H9 (cell line): ENCODE results near the gene CDKAL1. TPM values are rescaled to one million over a fixed set of nuclear protein-coding genes. Genes with fewer than 3 reads are reported as not detected.
A peak's percentile ranks its signal among the peaks of the same experiment; 100 is the strongest.

Experiments
- DNase-seq: peaks from one replicate; pipeline ENCODE4 v3.0.0-alpha.2; 2017
- H2AFZ ChIP-seq: one replicate; pipeline ENCODE4 v1.6.1; 2013; ENCODE audit warnings: mild to moderate bottlenecking, low read length, control low read depth, moderate library complexity
- H2AK5ac ChIP-seq: 2 replicates; pipeline ENCODE4 v1.6.1; 2013; ENCODE audit warnings: low read length, control low read depth, mixed read lengths; ENCODE audit not compliant: insufficient read length
- H2BK120ac ChIP-seq: one replicate; pipeline ENCODE4 v1.6.1; 2013; ENCODE audit warnings: low read depth, mild to moderate bottlenecking, low read length, control low read depth, inconsistent platforms; ENCODE audit not compliant: poor library complexity, severe bottlenecking
- H2BK12ac ChIP-seq: 2 replicates; pipeline ENCODE4 v1.6.1; 2013; ENCODE audit warnings: low read length, control low read depth, mixed read lengths, low read depth; ENCODE audit not compliant: insufficient read length
- H2BK15ac ChIP-seq: 2 replicates; pipeline ENCODE4 v1.6.1; 2013; ENCODE audit warnings: low read depth, low read length, control low read depth
- H2BK20ac ChIP-seq: one replicate; pipeline ENCODE4 v1.6.1; 2013; ENCODE audit warnings: low read depth, mild to moderate bottlenecking, low read length, control low read depth, inconsistent platforms; ENCODE audit not compliant: poor library complexity, severe bottlenecking
- H2BK5ac ChIP-seq: 2 replicates; pipeline ENCODE4 v1.6.1; 2013; ENCODE audit warnings: low read length, control low read depth, mixed read lengths; ENCODE audit not compliant: insufficient read length
- H3K14ac ChIP-seq: 2 replicates; pipeline ENCODE4 v1.6.1; 2013; ENCODE audit warnings: low read length, control low read depth; ENCODE audit not compliant: insufficient read depth
- H3K18ac ChIP-seq: 2 replicates; pipeline ENCODE4 v1.6.1; 2013; ENCODE audit warnings: low read depth, mild to moderate bottlenecking, mixed read lengths, low read length, control low read depth; ENCODE audit not compliant: insufficient read length
- H3K23ac ChIP-seq: 2 replicates; pipeline ENCODE4 v1.6.1; 2013; ENCODE audit warnings: low read length, control low read depth, mixed read lengths, low read depth; ENCODE audit not compliant: insufficient read length
- H3K23me2 ChIP-seq: 2 replicates; pipeline ENCODE4 v1.6.1; 2013; ENCODE audit warnings: low read depth, mild to moderate bottlenecking, mixed read lengths, low read length, control low read depth; ENCODE audit not compliant: insufficient read length, poor library complexity, severe bottlenecking
- H3K27ac ChIP-seq: 2 replicates; pipeline ENCODE4 v1.5.1; 2013; ENCODE audit warnings: low read length, control low read depth, mixed read lengths, low read depth; ENCODE audit not compliant: insufficient read length
- H3K27me3 ChIP-seq: 2 replicates; pipeline ENCODE4 v1.6.1; 2013; ENCODE audit warnings: low read length, control low read depth, inconsistent platforms; ENCODE audit not compliant: insufficient read depth
- H3K4ac ChIP-seq: 2 replicates; pipeline ENCODE4 v1.6.1; 2013; ENCODE audit warnings: low read depth, mild to moderate bottlenecking, control low read depth, inconsistent platforms, low read length, moderate library complexity
- H3K4me1 ChIP-seq: 2 replicates; pipeline ENCODE4 v1.6.1; 2013; ENCODE audit warnings: low read length, control low read depth, inconsistent platforms; ENCODE audit not compliant: insufficient read depth
- H3K4me2 ChIP-seq: 2 replicates; pipeline ENCODE4 v1.6.1; 2013; ENCODE audit warnings: low read length, control low read depth, mixed read lengths; ENCODE audit not compliant: insufficient read length, insufficient read depth
- H3K56ac ChIP-seq: 2 replicates; pipeline ENCODE4 v1.6.1; 2013; ENCODE audit warnings: low read depth, mild to moderate bottlenecking, mixed read lengths, low read length, control low read depth; ENCODE audit not compliant: insufficient read length
- H3K79me1 ChIP-seq: 2 replicates; pipeline ENCODE4 v1.6.1; 2013; ENCODE audit warnings: low read depth, mild to moderate bottlenecking, moderate library complexity, low read length, control low read depth, inconsistent platforms; ENCODE audit not compliant: insufficient read depth, poor library complexity, severe bottlenecking
- H3K79me2 ChIP-seq: 2 replicates; pipeline ENCODE4 v1.6.1; 2013; ENCODE audit warnings: low read length, control low read depth, inconsistent platforms; ENCODE audit not compliant: insufficient read depth
- H3K9ac ChIP-seq: 2 replicates; pipeline ENCODE4 v1.6.1; 2013; ENCODE audit warnings: low read length, control low read depth, mixed read lengths; ENCODE audit not compliant: insufficient read length; ENCODE audit errors: extremely low read depth
- H3K9me3 ChIP-seq: one replicate; pipeline ENCODE4 v1.6.1; 2013; ENCODE audit warnings: low read depth, low read length, inconsistent platforms; ENCODE audit not compliant: control insufficient read depth
- H3T11ph ChIP-seq: one replicate; pipeline ENCODE4 v1.6.1; 2013; ENCODE audit warnings: mild to moderate bottlenecking, low read length, control low read depth, inconsistent platforms
- H4K20me1 ChIP-seq: one replicate; pipeline ENCODE4 v1.6.1; 2013; ENCODE audit not compliant: control insufficient read depth, insufficient read length, insufficient read depth
- H4K5ac ChIP-seq: 2 replicates; pipeline ENCODE4 v1.6.1; 2013; ENCODE audit warnings: low read depth, mild to moderate bottlenecking, mixed read lengths, low read length, control low read depth; ENCODE audit not compliant: insufficient read length
- H4K8ac ChIP-seq: replicated peaks from 2 replicates; pipeline ENCODE4 v1.6.1; 2013; ENCODE audit warnings: low read length, control low read depth, mixed read lengths, low read depth; ENCODE audit not compliant: insufficient read length
- H4K91ac ChIP-seq: 2 replicates; pipeline ENCODE4 v1.6.1; 2013; ENCODE audit warnings: low read depth, mild to moderate bottlenecking, moderate library complexity, mixed read lengths, low read length, control low read depth; ENCODE audit not compliant: insufficient read length
- H3K27ac Mint-ChIP-seq, 3 experiments: 2 replicates in 2 of 3; 3 replicates in 1 of 3; pipeline ENCODE4 v1.8.0; 2020 to 2021; ENCODE audit warnings: mixed read lengths in 3 of 3, mild to moderate bottlenecking in 1 of 3, moderate library complexity in 1 of 3
- H3K27me3 Mint-ChIP-seq: 2 replicates; pipeline ENCODE4 v1.8.0; 2021; ENCODE audit warnings: low read depth, mild to moderate bottlenecking, moderate library complexity, mixed read lengths
- H3K36me3 Mint-ChIP-seq, 3 experiments: 2 replicates in 2 of 3; 3 replicates in 1 of 3; pipeline ENCODE4 v1.8.0; 2020 to 2021; ENCODE audit warnings: low read depth in 3 of 3, mixed read lengths in 3 of 3; ENCODE audit not compliant: insufficient read depth in 1 of 3
- H3K4me1 Mint-ChIP-seq, 2 experiments: 2 replicates each; pipeline ENCODE4 v1.8.0; 2020; ENCODE audit warnings: mixed read lengths in 2 of 2
- H3K4me3 Mint-ChIP-seq, 2 experiments: 2 replicates in 1 of 2; 3 replicates in 1 of 2; pipeline ENCODE4 v1.8.0; 2020 to 2021; ENCODE audit warnings: mild to moderate bottlenecking in 2 of 2, mixed read lengths in 2 of 2, moderate library complexity in 1 of 2
- H3K9me3 Mint-ChIP-seq, 2 experiments: 2 replicates in 1 of 2; 3 replicates in 1 of 2; pipeline ENCODE4 v1.8.0; 2020; ENCODE audit warnings: mild to moderate bottlenecking in 2 of 2, mixed read lengths in 2 of 2, moderate library complexity in 1 of 2
- CTCF ChIP-seq: fragments of 200-600 bp; sonication (generic); conservative IDR thresholded peaks from 3 replicates; pipeline ENCODE4 v1.8.0; 2021; ENCODE audit warnings: antibody characterized with exemption, mild to moderate bottlenecking
- WGBS: extraction: QIAGEN DNeasy Blood & Tissue Kit; methylation state at CpG from one replicate; pipeline ENCODE4 v1.1.7; 2013; ENCODE audit warnings: missing lambda C conversion rate, low lambda C conversion rate, mixed read lengths; ENCODE audit not compliant: insufficient read length; ENCODE audit errors: extremely low coverage; 5-methylcytosine and 5-hydroxymethylcytosine counted together
- total RNA-seq: library from RNA; stranded (reverse); gene quantifications from 2 replicates; pipeline ENCODE4 v1.2.1, GENCODE V29; 2021

Gene CDKAL1
- total RNA-seq, 1 experiment from 2014 or later = 23.0 TPM

GRCh38 chr6:21227486-21227885 is 693.2 kb downstream of the CDKAL1 start:
- H2BK20ac ChIP-seq = no peak overlapping the region
- no peaks in the 10 kb centered on the region for H3K9me3 ChIP-seq
- H3K4me2 ChIP-seq = no peak overlapping the region
- no peak overlapping the region for H2BK12ac ChIP-seq
- no peak overlapping the region for H3K56ac ChIP-seq
- H3K4me3 Mint-ChIP-seq = no peak overlapping the region; a peak in 1 of 5 replicates
- no peaks in the 10 kb centered on the region; the same call in 1 of the 2 replicates for H3K4me1 ChIP-seq
- no peak overlapping the region for H3K4ac ChIP-seq
- no peaks in the 10 kb centered on the region for H3K23me2 ChIP-seq
- no peak for DNase-seq
- no peak overlapping the region for H3T11ph ChIP-seq
- no peaks in the 10 kb centered on the region for H3K27me3 Mint-ChIP-seq
- no peak overlapping the region for H2BK120ac ChIP-seq
- no peak overlapping the region for H4K5ac ChIP-seq
- peaks cover 3 to 10% (median 9%) of the 10 kb centered on the region in 3 experiments; a peak in 6 of 7 replicates for H3K36me3 Mint-ChIP-seq
- TF ChIP-seq CTCF = no peak
- H3K27me3 ChIP-seq = no peaks in the 10 kb centered on the region
- H4K8ac ChIP-seq = no peak overlapping the region
- H3K23ac ChIP-seq = no peak overlapping the region
- no peak overlapping the region for H3K27ac ChIP-seq
- peaks cover 14 to 16% of the 10 kb centered on the region in 2 experiments for H3K4me1 Mint-ChIP-seq
- no peaks in the 10 kb centered on the region for H3K79me1 ChIP-seq
- no peaks in the 10 kb centered on the region for H4K20me1 ChIP-seq
- H4K91ac ChIP-seq = no peak overlapping the region
- H2BK5ac ChIP-seq = no peak overlapping the region
- H3K9ac ChIP-seq = no peak overlapping the region
- no peak overlapping the region for H3K14ac ChIP-seq
- no peak overlapping the region for H2BK15ac ChIP-seq
- no peaks in the 10 kb centered on the region for H3K9me3 Mint-ChIP-seq
- no CpG with 5 or more reads among the region's 6 CpGs for WGBS
- H3K18ac ChIP-seq = no peak overlapping the region
- no peak overlapping the region for H2AK5ac ChIP-seq
- H3K27ac Mint-ChIP-seq = peak overlapping the region in 2 of 3 experiments; percentile 62 to 89; a peak in 2 of 7 replicates
- H3K79me2 ChIP-seq = 0 out of 2 replicates have a peak, but pooled peaks cover 2% of the 10 kb centered on the region
- no peak overlapping the region for H2AFZ ChIP-seq
